Mucosa of descending colon (tissue), 3 donors: ENCODE results near the gene RAD50. TPM values are rescaled to one million over a fixed set of nuclear protein-coding genes. Genes with fewer than 3 reads are reported as not detected.

Experiments used
- ATAC-seq: fragments of 200-7000 bp; cut with Tn5 transposase; one replicate; pipeline ENCODE4 v1.9.1; 2020; ENCODE audit warnings: mild to moderate bottlenecking, moderate library complexity
- DNase-seq, 3 donors: peaks; one replicate each; pipeline ENCODE4 v3.0.0-alpha.2; 2020
- H3K36me3 ChIP-seq: fragments of 200-600 bp; one replicate; pipeline ENCODE4 v1.8.0; 2021; ENCODE audit warnings: low read depth, mild to moderate bottlenecking
- H3K4me1 ChIP-seq: fragments of 200-600 bp; one replicate; pipeline ENCODE4 v1.8.0; 2021; ENCODE audit warnings: low read depth, mild to moderate bottlenecking
- H3K4me3 ChIP-seq: fragments of 200-600 bp; one replicate; pipeline ENCODE4 v1.8.0; 2021; ENCODE audit warnings: mild to moderate bottlenecking
- H3K9me3 ChIP-seq: fragments of 200-600 bp; one replicate; pipeline ENCODE4 v1.8.0; 2021; ENCODE audit warnings: mild to moderate bottlenecking
- CTCF ChIP-seq: fragments of 200-600 bp; IDR thresholded peaks from one replicate; pipeline ENCODE4 v1.8.0; 2022; ENCODE audit warnings: antibody characterized with exemption, mild to moderate bottlenecking
- intact Hi-C, 2 donors: fragments of 100-400 bp; cut with DNase I in 1 of 2; cut with micrococcal nuclease in 1 of 2; formaldehyde crosslinking; loops; one replicate each; pipeline versions ENCODE4 v1.11.0 to v1.11.1; 2022; cut with DNase I, micrococcal nuclease
- total RNA-seq, 3 donors: library from RNA; stranded (reverse); fragmentation: NEBNext Ultra II Directional in 2 of 3; extraction: Animal tissue kit (Norgen Biotek cat#: 25700) in 2 of 3; gene quantifications; one replicate each; pipeline versions ENCODE4 v1.2.1 to v1.2.4, GENCODE V29; 2021 to 2023
- donor health status: DM: no; HTN: no; CAD: no; lungs with moderate emphysema.
- donor health status: DM: no; HTN: no; CAD: no.
- donor health status: DM: no; HTN: yes; CAD: no.

RAD50 gene
- total RNA-seq, 3 donors from 2014 or later, result 35.3 to 43.8 (median 36.1) TPM

GRCh38 chr5:132659598-132660493 lies 103.1 kb downstream of the RAD50 start:
- intact Hi-C loops, result no loop called here
- H3K4me3 ChIP-seq, result no peak overlapping the region
- TF ChIP-seq CTCF, result no peak
- H3K4me1 ChIP-seq, result no peaks in the 10 kb centered on the region
- no peaks in the 10 kb centered on the region for H3K9me3 ChIP-seq
- no peaks in the 10 kb centered on the region for H3K36me3 ChIP-seq
- no peak for ATAC-seq
- DNase-seq, result no peak

GRCh38 chr5:132661231-132662003 lies 104.6 kb downstream of the RAD50 start:
- ATAC-seq, result no peak

DNA sequence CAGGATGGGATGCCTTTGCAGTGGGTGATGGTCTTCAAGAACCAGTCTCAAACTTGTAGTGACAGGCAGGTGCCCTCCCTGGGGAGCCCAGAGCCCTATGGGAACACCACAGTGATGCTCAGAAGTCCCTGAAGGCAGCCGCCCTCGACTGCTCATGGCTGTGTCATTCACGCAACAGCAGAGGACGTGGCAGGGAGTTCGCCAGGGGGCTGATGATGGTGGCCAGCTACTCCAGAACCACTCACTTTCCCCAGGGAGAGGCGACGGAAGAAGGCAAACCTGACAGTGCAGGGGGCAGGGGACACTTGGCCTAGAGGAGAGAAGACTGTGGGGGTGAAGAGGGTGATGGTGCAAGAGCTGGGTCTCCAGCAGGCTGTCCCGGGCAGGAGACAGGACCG lies 105.2 kb downstream of the RAD50 start:
- no peak for TF ChIP-seq CTCF
- no peak for DNase-seq
- intact Hi-C loops, result no loop called here
- no peak overlapping the region for H3K4me3 ChIP-seq
- H3K4me1 ChIP-seq, result no peaks in the 10 kb centered on the region
- H3K36me3 ChIP-seq, result no peaks in the 10 kb centered on the region
- ATAC-seq, result no peak
- no peaks in the 10 kb centered on the region for H3K9me3 ChIP-seq

More at GRCh38 chr5:132661231-132662003, 104.6 kb downstream of the RAD50 start:
- H3K9me3 ChIP-seq, result no peaks in the 10 kb centered on the region
- no peak for DNase-seq
- TF ChIP-seq CTCF, result no peak
- no peaks in the 10 kb centered on the region for H3K4me1 ChIP-seq
- H3K36me3 ChIP-seq, result no peaks in the 10 kb centered on the region
- H3K4me3 ChIP-seq, result no peak overlapping the region
- intact Hi-C loops, result no loop called here

DNA sequence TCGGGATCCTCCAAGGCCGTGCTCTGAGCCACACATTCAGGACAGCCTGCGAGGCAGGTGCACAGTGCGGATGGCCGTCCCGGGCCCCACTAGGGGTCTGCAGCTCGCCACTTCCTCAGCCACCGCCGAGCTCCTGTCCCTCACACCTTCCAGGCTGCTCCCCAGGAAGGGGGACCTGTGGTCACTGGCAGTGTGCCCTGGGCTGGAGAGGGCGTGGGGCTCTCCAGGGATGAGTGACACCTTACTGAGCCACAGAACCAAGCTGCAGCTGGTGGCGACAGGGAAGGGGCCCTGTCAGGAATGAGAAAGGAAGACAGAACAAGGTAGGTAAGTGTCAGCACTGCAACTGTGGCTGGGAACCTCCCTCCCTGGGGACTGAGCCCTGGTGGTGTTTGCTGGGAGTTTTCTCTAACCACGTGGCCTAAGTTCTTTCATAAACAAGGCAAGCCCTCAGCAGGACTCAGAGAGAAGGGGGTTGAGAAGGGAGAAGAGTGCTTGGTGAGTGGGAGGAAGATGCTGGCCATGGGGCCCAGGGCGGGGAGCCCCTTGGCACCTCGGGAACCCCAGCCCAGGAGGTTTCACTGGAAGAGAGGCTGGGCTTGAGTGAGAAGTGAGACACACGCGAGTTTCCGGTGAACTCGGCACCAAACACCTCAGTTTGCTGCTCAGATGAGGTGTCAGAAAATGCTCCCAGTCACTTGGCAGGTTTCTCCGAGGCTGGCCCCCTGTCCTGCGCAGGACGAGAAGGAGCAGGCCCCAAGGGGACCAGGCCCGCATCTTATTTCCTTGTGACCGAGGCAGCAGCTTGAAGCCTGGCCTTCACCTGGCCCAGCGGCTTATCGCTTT lies 106.4 kb downstream of the RAD50 start:
- Histone ChIP-seq H3K4me3 (no peak overlapping the region), H3K4me1 (no peaks in the 10 kb centered on the region), H3K9me3 (no peaks in the 10 kb centered on the region), H3K36me3 (no peaks in the 10 kb centered on the region)
- DNase-seq, result no peak
- intact Hi-C loops, result no loop called here
- TF ChIP-seq CTCF, result no peak
- peak; percentile 23 for ATAC-seq
